PC-3 (cell line): ENCODE data around the gene CFTR. TPM values are rescaled to one million over a fixed set of nuclear protein-coding genes. Genes with fewer than 3 reads are reported as not detected.

Experiments
- ATAC-seq: fragments of 200-7000 bp; cut with Tn5 transposase; 2 replicates; pipeline ENCODE4 v1.9.1; 2020; ENCODE audit warnings: mild to moderate bottlenecking, moderate library complexity
- BruUV-seq: library from RNA; stranded (reverse); fragments of 400-500 nt; replicated peaks from 2 replicates; lab custom pipeline; 2021; lab: Mats Ljungman, UMichigan
- CTCF ChIA-PET: fragments of 300-600 bp; sonication (Branson Sonifier 250); formaldehyde crosslinking; loops from one replicate; lab custom pipeline; 2022; ENCODE audit warnings: antibody characterized with exemption; lab: Charles Lee
- POLR2A ChIA-PET: fragments of 300-600 bp; sonication (Branson Sonifier 250); formaldehyde crosslinking; loops from one replicate; lab custom pipeline; 2022; ENCODE audit warnings: antibody characterized with exemption; ENCODE audit not compliant: unreplicated experiment; lab: Charles Lee
- DNase-seq: peaks from one replicate; pipeline ENCODE4 v3.0.0-alpha.2; 2015
- H2AFZ ChIP-seq: fragments of 300-600 bp; sonication (generic); 2 replicates; pipeline ENCODE4 v1.6.0; 2016; ENCODE audit warnings: antibody characterized with exemption, low read length
- H3F3A ChIP-seq: fragments of 300-600 bp; sonication (generic); one replicate; pipeline ENCODE4 v1.6.0; 2017; ENCODE audit warnings: antibody characterized with exemption, low read length, control low read depth, mild to moderate bottlenecking; ENCODE audit not compliant: unreplicated experiment
- H3K27ac ChIP-seq: fragments of 300-600 bp; sonication (generic); 2 replicates; pipeline ENCODE4 v1.5.1; 2016; ENCODE audit warnings: mild to moderate bottlenecking, low read length
- H3K27me3 ChIP-seq: fragments of 300-600 bp; sonication (generic); 2 replicates; pipeline ENCODE4 v1.6.1; 2016; ENCODE audit warnings: low read length, mixed read lengths
- H3K36me3 ChIP-seq: fragments of 300-600 bp; sonication (generic); 2 replicates; pipeline ENCODE4 v1.6.1; 2016; ENCODE audit warnings: low read depth, mixed run types, low read length, mixed read lengths
- H3K4me1 ChIP-seq: fragments of 300-600 bp; sonication (generic); 2 replicates; pipeline ENCODE4 v1.5.1; 2016; ENCODE audit warnings: low read length; ENCODE audit not compliant: insufficient read depth
- H3K4me2 ChIP-seq: fragments of 300-600 bp; sonication (generic); 2 replicates; pipeline ENCODE4 v1.6.0; 2016; ENCODE audit warnings: low read length
- H3K4me3 ChIP-seq: fragments of 300-600 bp; sonication (generic); 2 replicates; pipeline ENCODE4 v1.5.1; 2016; ENCODE audit warnings: mild to moderate bottlenecking, low read length, mixed read lengths
- H3K79me2 ChIP-seq: fragments of 300-600 bp; sonication (generic); 2 replicates; pipeline ENCODE4 v1.6.1; 2017; ENCODE audit warnings: low read length, mixed read lengths
- H3K9ac ChIP-seq: fragments of 300-600 bp; sonication (generic); 2 replicates; pipeline ENCODE4 v1.6.0; 2016; ENCODE audit warnings: mild to moderate bottlenecking, low read length
- H3K9me2 ChIP-seq: fragments of 300-600 bp; sonication (generic); replicated peaks from 2 replicates; pipeline ENCODE4 v1.6.1; 2016; ENCODE audit warnings: mixed run types, low read length, mixed read lengths
- H3K9me3 ChIP-seq: fragments of 300-600 bp; sonication (generic); 2 replicates; pipeline ENCODE4 v1.6.1; 2016; ENCODE audit warnings: low read length, mixed read lengths
- H4K20me1 ChIP-seq: fragments of 300-600 bp; sonication (generic); 2 replicates; pipeline ENCODE4 v1.6.1; 2016; ENCODE audit warnings: low read length, mixed read lengths
- CTCF ChIP-seq: fragments of 300-600 bp; sonication (generic); conservative IDR thresholded peaks from 2 replicates; pipeline ENCODE4 v1.5.1; 2017; ENCODE audit warnings: antibody characterized with exemption, low read depth, mild to moderate bottlenecking, low read length
- EZH2 ChIP-seq: fragments of 300-600 bp; sonication (generic); IDR thresholded peaks from one replicate; pipeline ENCODE4 v1.6.1; 2017; ENCODE audit warnings: antibody characterized with exemption, mild to moderate bottlenecking, low read length; ENCODE audit not compliant: unreplicated experiment
- EZH2phosphoT487 ChIP-seq: fragments of 300-600 bp; sonication (generic); IDR thresholded peaks from 2 replicates; pipeline ENCODE4 v1.6.1; 2018; ENCODE audit warnings: mild to moderate bottlenecking, antibody characterized with exemption, low read length, borderline replicate concordance
- intact Hi-C: fragments of 100-400 bp; cut with micrococcal nuclease; formaldehyde crosslinking; loops from 2 replicates; pipeline ENCODE4 v1.9.0; 2023
- total RNA-seq: library from RNA; depleted of rRNA; stranded (reverse); fragments of >200 nt; gene quantifications from 2 replicates; pipeline ENCODE4 v1.2.3, GENCODE V29; 2014

The CFTR gene
- total RNA-seq, 1 experiment from 2014 or later: not detected

GRCh38 chr7:117592011-117592635 lies 112.3 kb downstream of the CFTR start:
- no peak overlapping the region for H3K27ac ChIP-seq
- intact Hi-C loops: no loop called here
- no peaks in the 10 kb centered on the region for H3K79me2 ChIP-seq
- BruUV-seq: no TSS peak
- no peaks in the 10 kb centered on the region for H3F3A ChIP-seq
- ATAC-seq: no peak
- H3K4me1 ChIP-seq: peaks cover 14% of the 10 kb centered on the region
- no peak overlapping the region for H3K4me3 ChIP-seq
- TF ChIP-seq EZH2 (no peak), CTCF (no peak), EZH2phosphoT487 (no peak)
- H3K27me3 ChIP-seq: 0 out of 2 replicates have a peak, but pooled peaks cover 5% of the 10 kb centered on the region
- POLR2A ChIA-PET: interaction anchor here (0.6 kb wide), 1 partner anchor 1363 kb away, joined by 9 read pairs; no protein-coding TSS in a partner anchor
- no peaks in the 10 kb centered on the region for H4K20me1 ChIP-seq
- no peaks in the 10 kb centered on the region for H3K9me2 ChIP-seq
- no peak overlapping the region for H3K4me2 ChIP-seq
- H2AFZ ChIP-seq: no peak overlapping the region
- H3K9ac ChIP-seq: no peak overlapping the region
- no peak for DNase-seq
- H3K36me3 ChIP-seq: no peaks in the 10 kb centered on the region
- no peaks in the 10 kb centered on the region for H3K9me3 ChIP-seq
- CTCF ChIA-PET: no interaction called here

GRCh38 chr7:117596134-117596533 lies 116.3 kb downstream of the CFTR start:
- no peaks in the 10 kb centered on the region for H3K36me3 ChIP-seq
- H3K79me2 ChIP-seq: no peaks in the 10 kb centered on the region
- no peak for ATAC-seq
- H3K9me2 ChIP-seq: no peaks in the 10 kb centered on the region
- no peaks in the 10 kb centered on the region for H4K20me1 ChIP-seq
- H3K27me3 ChIP-seq: 0 out of 2 replicates have a peak, but pooled peaks cover 5% of the 10 kb centered on the region
- no peaks in the 10 kb centered on the region for H3K9me3 ChIP-seq
- no TSS peak for BruUV-seq
- no peak overlapping the region for H2AFZ ChIP-seq
- H3K4me1 ChIP-seq: no peaks in the 10 kb centered on the region
- ChIA-PET CTCF (no interaction called here), POLR2A (no interaction called here)
- H3K27ac ChIP-seq: no peak overlapping the region
- TF ChIP-seq EZH2phosphoT487: no peak
- TF ChIP-seq EZH2: no peak
- no peak for TF ChIP-seq CTCF
- intact Hi-C loops: no loop called here
- H3K4me2 ChIP-seq: no peak overlapping the region
- no peaks in the 10 kb centered on the region for H3F3A ChIP-seq
- no peak overlapping the region for H3K9ac ChIP-seq
- DNase-seq: no peak
- no peak overlapping the region for H3K4me3 ChIP-seq

GRCh38 chr7:117597755-117598154 lies 117.9 kb downstream of the CFTR start:
- ChIA-PET CTCF (no interaction called here), POLR2A (no interaction called here)
- no peak overlapping the region for H3K4me2 ChIP-seq
- intact Hi-C loops: no loop called here
- H4K20me1 ChIP-seq: no peaks in the 10 kb centered on the region
- no peaks in the 10 kb centered on the region for H3K27me3 ChIP-seq
- H3K9me3 ChIP-seq: no peaks in the 10 kb centered on the region
- ATAC-seq (no peak), DNase-seq (no peak)
- H3K9me2 ChIP-seq: no peaks in the 10 kb centered on the region
- no peaks in the 10 kb centered on the region for H3K79me2 ChIP-seq
- no peaks in the 10 kb centered on the region for H3K36me3 ChIP-seq
- no peak overlapping the region for H3K9ac ChIP-seq
- no TSS peak for BruUV-seq
- no peak overlapping the region for H3K4me3 ChIP-seq
- H3F3A ChIP-seq: no peaks in the 10 kb centered on the region
- TF ChIP-seq EZH2 (no peak), EZH2phosphoT487 (no peak), CTCF (no peak)
- no peaks in the 10 kb centered on the region for H3K4me1 ChIP-seq
- H2AFZ ChIP-seq: no peak overlapping the region
- no peak overlapping the region for H3K27ac ChIP-seq
